IMR-90 (cell line): Measurements from ENCODE around the gene CENPP. TPM values are rescaled to one million over a fixed set of nuclear protein-coding genes. Genes with fewer than 3 reads are reported as not detected.

Experiments
- ATAC-seq: fragments of 200-7000 bp; cut with Tn5 transposase; 2 replicates; pipeline ENCODE4 v1.9.1; 2020; ENCODE audit warnings: low read depth, mild to moderate bottlenecking, moderate library complexity
- BruUV-seq: library from RNA; stranded (reverse); fragments of 400-500 nt; replicated peaks from 2 replicates; lab custom pipeline; 2021; lab: Mats Ljungman, UMichigan
- CTCF ChIA-PET: fragments of 300-600 bp; formaldehyde crosslinking; extraction: SDS; loops from one replicate; lab custom pipeline; 2021; ENCODE audit warnings: antibody characterized with exemption; lab: Yijun Ruan, JAX
- POLR2A ChIA-PET: fragments of 300-600 bp; sonication (Branson Sonifier 250); formaldehyde crosslinking; loops from one replicate; lab custom pipeline; 2022; ENCODE audit warnings: antibody characterized with exemption; ENCODE audit not compliant: unreplicated experiment; lab: Charles Lee
- DNase-seq: peaks from one replicate; pipeline ENCODE4 v3.0.0; 2013
- H2AFZ ChIP-seq: replicated peaks from 2 replicates; pipeline ENCODE3; 2013; ENCODE audit warnings: low read length, mild to moderate bottlenecking; ENCODE audit not compliant: poor library complexity
- H2AK5ac ChIP-seq: 2 replicates; pipeline ENCODE4 v1.6.1; 2013; ENCODE audit warnings: low read depth, low read length, inconsistent platforms
- H2AK9ac ChIP-seq: replicated peaks from 2 replicates; pipeline ENCODE3; 2013; ENCODE audit warnings: mild to moderate bottlenecking, low read depth, low read length, moderate library complexity; ENCODE audit not compliant: poor library complexity
- H2BK120ac ChIP-seq: 2 replicates; pipeline ENCODE4 v1.6.1; 2013; ENCODE audit warnings: low read depth, low read length, inconsistent platforms
- H2BK15ac ChIP-seq: 3 replicates; pipeline ENCODE4 v1.6.1; 2013; ENCODE audit warnings: low read depth, low read length, inconsistent platforms
- H2BK20ac ChIP-seq: 2 replicates; pipeline ENCODE4 v1.6.1; 2013; ENCODE audit warnings: low read depth, mild to moderate bottlenecking, inconsistent platforms, low read length, moderate library complexity
- H2BK5ac ChIP-seq: 2 replicates; pipeline ENCODE4 v1.6.1; 2013; ENCODE audit warnings: mild to moderate bottlenecking, low read depth, low read length, inconsistent platforms; ENCODE audit not compliant: poor library complexity, severe bottlenecking
- H3K14ac ChIP-seq: replicated peaks from 2 replicates; pipeline ENCODE4 v1.6.1; 2013; ENCODE audit warnings: low read depth, low read length, inconsistent platforms
- H3K18ac ChIP-seq: 2 replicates; pipeline ENCODE4 v1.6.1; 2013; ENCODE audit warnings: low read depth, low read length, control low read depth
- H3K23ac ChIP-seq: 2 replicates; pipeline ENCODE4 v1.6.1; 2013; ENCODE audit warnings: low read depth, low read length, inconsistent platforms
- H3K27ac ChIP-seq: 2 replicates; pipeline ENCODE4 v1.5.1; 2013; ENCODE audit warnings: mild to moderate bottlenecking, control low read depth, low read length; ENCODE audit not compliant: insufficient read depth
- H3K27me3 ChIP-seq: 2 replicates; pipeline ENCODE4 v1.6.1; 2013; ENCODE audit warnings: low read length; ENCODE audit not compliant: control insufficient read depth, insufficient read depth
- H3K36me3 ChIP-seq: 2 replicates; pipeline ENCODE4 v1.6.1; 2013; ENCODE audit warnings: low read length, mixed read lengths; ENCODE audit not compliant: control insufficient read depth, insufficient read depth
- H3K4ac ChIP-seq: 2 replicates; pipeline ENCODE4 v1.6.1; 2013; ENCODE audit warnings: low read depth, low read length, inconsistent platforms
- H3K4me1 ChIP-seq: 2 replicates; pipeline ENCODE4 v1.6.1; 2013; ENCODE audit warnings: low read length, mixed read lengths; ENCODE audit not compliant: control insufficient read depth, insufficient read depth
- H3K4me2 ChIP-seq: 2 replicates; pipeline ENCODE4 v1.6.1; 2013; ENCODE audit warnings: low read depth, mild to moderate bottlenecking, control low read depth, low read length, moderate library complexity
- H3K4me3 ChIP-seq: 2 replicates; pipeline ENCODE4 v1.5.1; 2013; ENCODE audit warnings: low read depth, mild to moderate bottlenecking, control low read depth, low read length, moderate library complexity; ENCODE audit not compliant: insufficient read depth
- H3K56ac ChIP-seq: 2 replicates; pipeline ENCODE4 v1.6.1; 2013; ENCODE audit warnings: low read length, inconsistent platforms; ENCODE audit not compliant: insufficient read depth; ENCODE audit errors: extremely low read depth
- H3K79me1 ChIP-seq, 2 experiments: 2 replicates each; pipeline ENCODE4 v1.6.1; 2013; ENCODE audit warnings: low read length in 2 of 2, inconsistent platforms in 1 of 2, low read depth in 1 of 2
- H3K9ac ChIP-seq: 2 replicates; pipeline ENCODE4 v1.6.1; 2013; ENCODE audit warnings: low read depth, low read length, control low read depth
- H3K9me1 ChIP-seq: 2 replicates; pipeline ENCODE4 v1.6.1; 2013; ENCODE audit warnings: low read length, inconsistent platforms; ENCODE audit not compliant: insufficient read depth
- H3K9me3 ChIP-seq: 2 replicates; pipeline ENCODE4 v1.6.1; 2013; ENCODE audit warnings: low read length; ENCODE audit not compliant: control insufficient read depth, insufficient read depth
- H4K20me1 ChIP-seq: 2 replicates; pipeline ENCODE4 v1.6.1; 2013; ENCODE audit warnings: low read length, inconsistent platforms; ENCODE audit not compliant: insufficient read depth
- H4K5ac ChIP-seq: 2 replicates; pipeline ENCODE4 v1.6.1; 2013; ENCODE audit warnings: mild to moderate bottlenecking, low read depth, low read length, control low read depth
- H4K8ac ChIP-seq, 2 experiments: 2 replicates each; pipeline ENCODE4 v1.6.1; 2013; ENCODE audit warnings: low read depth in 2 of 2, low read length in 2 of 2, control low read depth in 1 of 2, inconsistent platforms in 1 of 2
- H4K91ac ChIP-seq: 2 replicates; pipeline ENCODE4 v1.6.1; 2013; ENCODE audit warnings: low read depth, low read length, inconsistent platforms; ENCODE audit not compliant: insufficient read depth
- BHLHE40 ChIP-seq: fragments of 150-350 bp; IDR thresholded peaks from 2 replicates; pipeline ENCODE4 v1.6.1; 2016; ENCODE audit warnings: mild to moderate bottlenecking, low read depth, low read length
- CEBPB ChIP-seq: IDR thresholded peaks from 2 replicates; pipeline ENCODE4 v1.6.1; 2012; ENCODE audit warnings: low read depth, low read length, improper control_type of control experiment
- CHD1 ChIP-seq: IDR thresholded peaks from 2 replicates; pipeline ENCODE4 v1.6.1; 2012; ENCODE audit warnings: low read depth, low read length, improper control_type of control experiment
- ELK1 ChIP-seq: fragments of 150-350 bp; IDR thresholded peaks from 2 replicates; pipeline ENCODE4 v1.6.1; 2016; ENCODE audit warnings: low read depth, mild to moderate bottlenecking, low read length, moderate library complexity, borderline replicate concordance
- FOS ChIP-seq: fragments of 150-350 bp; IDR thresholded peaks from 2 replicates; pipeline ENCODE4 v1.6.1; 2016; ENCODE audit warnings: low read depth, low read length
- MAFK ChIP-seq: IDR thresholded peaks from 2 replicates; pipeline ENCODE4 v1.6.1; 2012; ENCODE audit warnings: low read depth, low read length, improper control_type of control experiment
- MAZ ChIP-seq: IDR thresholded peaks from 2 replicates; pipeline ENCODE4 v1.6.1; 2012; ENCODE audit warnings: low read depth, mild to moderate bottlenecking, low read length, improper control_type of control experiment, moderate library complexity, borderline replicate concordance
- MXI1 ChIP-seq: IDR thresholded peaks from 2 replicates; pipeline ENCODE4 v1.6.1; 2012; ENCODE audit warnings: low read depth, mild to moderate bottlenecking, low read length, moderate library complexity, borderline replicate concordance
- NFE2L2 ChIP-seq: fragments of 150-350 bp; IDR thresholded peaks from 2 replicates; pipeline ENCODE4 v1.6.1; 2016; ENCODE audit warnings: low read depth, mild to moderate bottlenecking, low read length
- POLR2A ChIP-seq: IDR thresholded peaks from 2 replicates; pipeline ENCODE4 v1.6.1; 2012; ENCODE audit warnings: mild to moderate bottlenecking, low read depth, low read length
- RAD21 ChIP-seq: IDR thresholded peaks from 2 replicates; pipeline ENCODE4 v1.6.1; 2012; ENCODE audit warnings: low read length, improper control_type of control experiment
- RCOR1 ChIP-seq: IDR thresholded peaks from 2 replicates; pipeline ENCODE4 v1.6.1; 2012; ENCODE audit warnings: mild to moderate bottlenecking, low read length, improper control_type of control experiment; ENCODE audit not compliant: insufficient replicate concordance
- RFX5 ChIP-seq: IDR thresholded peaks from 2 replicates; pipeline ENCODE4 v1.8.0; 2012; ENCODE audit warnings: low read depth, mild to moderate bottlenecking, low read length, moderate library complexity
- SMC3 ChIP-seq: fragments of 150-350 bp; IDR thresholded peaks from 2 replicates; pipeline ENCODE4 v1.6.1; 2016; ENCODE audit warnings: low read depth, mild to moderate bottlenecking, antibody characterized with exemption, low read length, moderate library complexity
- USF2 ChIP-seq: fragments of 150-350 bp; IDR thresholded peaks from 2 replicates; pipeline ENCODE4 v1.6.1; 2017; ENCODE audit warnings: mild to moderate bottlenecking, antibody characterized with exemption, low read length, low read depth
- WGBS, 2 experiments: methylation state at CpG; one replicate each; pipeline versions ENCODE4 v1.1.5 to v1.1.7; 2013; ENCODE audit warnings: missing lambda C conversion rate in 2 of 2; ENCODE audit not compliant: insufficient read length in 1 of 2; ENCODE audit errors: extremely low coverage in 2 of 2; 5-methylcytosine and 5-hydroxymethylcytosine counted together
- dilution Hi-C: fragments of 300-500 bp; cut with HindIII; formaldehyde crosslinking; loops from one replicate; pipeline ENCODE4 v1.14.3; 2018; ENCODE audit warnings: low sequenced_read_pairs; ENCODE audit not compliant: unreplicated experiment
- in situ Hi-C: fragments of 300-500 bp; cut with MboI; formaldehyde crosslinking; loops from 3 replicates; pipeline ENCODE4 v1.14.3; 2019; ENCODE audit warnings: low sequenced_read_pairs, inconsistent platforms, mixed read lengths
- intact Hi-C: fragments of 100-400 bp; cut with micrococcal nuclease; formaldehyde crosslinking; loops from 2 replicates; pipeline ENCODE4 v1.10.0; 2022
- polyA plus RNA-seq, 3 experiments: library from polyadenylated mRNA; depleted of rRNA; stranded (reverse); fragments of >200 nt; gene quantifications; 2 replicates each; pipeline ENCODE4 v1.2.3, GENCODE V29; 2012; ENCODE audit warnings: low replicate concordance in 1 of 3
- total RNA-seq: library from RNA; depleted of rRNA; stranded (reverse); fragments of >200 nt; gene quantifications from 2 replicates; pipeline ENCODE4 v1.2.3, GENCODE V29; 2012
- TF ChIP-seq, protein P1 (sequence below): conservative IDR thresholded peaks from 2 replicates; pipeline ENCODE4 v1.5.1; 2012; ENCODE audit warnings: mild to moderate bottlenecking, low read depth, low read length, improper control_type of control experiment

The CENPP gene
- total and polyA plus RNA-seq, 2 of the 4 experiments (the other 2 are of a cell fraction): 1.4 to 2.0 TPM

- Histone ChIP-seq H3K9me3 (no peaks in the 10 kb centered on the region), H3K56ac (no peak overlapping the region), H2AK9ac (no peak overlapping the region), H2AK5ac (no peak overlapping the region), H2BK120ac (no peak overlapping the region), H4K8ac (no peak overlapping the region), H3K4me1 (peaks cover 4% of the 10 kb centered on the region), H3K9ac (no peak overlapping the region), H3K23ac (no peak overlapping the region), H3K4me2 (no peak overlapping the region), H3K4ac (no peak overlapping the region), H4K20me1 (no peaks in the 10 kb centered on the region), H3K4me3 (no peak overlapping the region), H3K9me1 (no peaks in the 10 kb centered on the region; the same call in 1 of the 2 replicates), H3K14ac (no peak overlapping the region), H2AFZ (no peak overlapping the region), H2BK15ac (no peak overlapping the region), H2BK20ac (no peak overlapping the region), H4K5ac (no peak overlapping the region), H4K91ac (no peak overlapping the region), H3K79me1 (peaks cover 2 to 13% of the 10 kb centered on the region in 2 experiments), H3K36me3 (peaks cover 18% of the 10 kb centered on the region), H3K27me3 (no peaks in the 10 kb centered on the region), H2BK5ac (no peak overlapping the region), H3K18ac (no peak overlapping the region), H3K27ac (no peak overlapping the region)
- intact Hi-C loops (no loop called here), in situ Hi-C loops (loop anchor here (10.0 kb wide), 1 partner anchor 163 kb away; no protein-coding TSS in a partner anchor), dilution Hi-C loops (no loop called here)
- WGBS, 2 experiments: no CpG with 5 or more reads among the region's 3 CpGs
- no TSS peak for BruUV-seq
- CTCF ChIA-PET: no interaction called here
- POLR2A ChIA-PET: no interaction called here
- DNase-seq (no peak), ATAC-seq (no peak)
- TF ChIP-seq MAFK: no peak
- no peak for TF ChIP-seq BHLHE40
- no peak for TF ChIP-seq RAD21
- TF ChIP-seq FOS: no peak
- TF ChIP-seq, protein P1, sequence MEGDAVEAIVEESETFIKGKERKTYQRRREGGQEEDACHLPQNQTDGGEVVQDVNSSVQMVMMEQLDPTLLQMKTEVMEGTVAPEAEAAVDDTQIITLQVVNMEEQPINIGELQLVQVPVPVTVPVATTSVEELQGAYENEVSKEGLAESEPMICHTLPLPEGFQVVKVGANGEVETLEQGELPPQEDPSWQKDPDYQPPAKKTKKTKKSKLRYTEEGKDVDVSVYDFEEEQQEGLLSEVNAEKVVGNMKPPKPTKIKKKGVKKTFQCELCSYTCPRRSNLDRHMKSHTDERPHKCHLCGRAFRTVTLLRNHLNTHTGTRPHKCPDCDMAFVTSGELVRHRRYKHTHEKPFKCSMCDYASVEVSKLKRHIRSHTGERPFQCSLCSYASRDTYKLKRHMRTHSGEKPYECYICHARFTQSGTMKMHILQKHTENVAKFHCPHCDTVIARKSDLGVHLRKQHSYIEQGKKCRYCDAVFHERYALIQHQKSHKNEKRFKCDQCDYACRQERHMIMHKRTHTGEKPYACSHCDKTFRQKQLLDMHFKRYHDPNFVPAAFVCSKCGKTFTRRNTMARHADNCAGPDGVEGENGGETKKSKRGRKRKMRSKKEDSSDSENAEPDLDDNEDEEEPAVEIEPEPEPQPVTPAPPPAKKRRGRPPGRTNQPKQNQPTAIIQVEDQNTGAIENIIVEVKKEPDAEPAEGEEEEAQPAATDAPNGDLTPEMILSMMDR: no peak
- TF ChIP-seq CEBPB: no peak
- no peak for TF ChIP-seq CHD1
- no peak for TF ChIP-seq RCOR1
- no peak for TF ChIP-seq POLR2A
- TF ChIP-seq MAZ: no peak
- no peak for TF ChIP-seq SMC3
- no peak for TF ChIP-seq RFX5
- TF ChIP-seq MXI1: no peak
- TF ChIP-seq ELK1: no peak
- TF ChIP-seq USF2: no peak
- no peak for TF ChIP-seq NFE2L2
Observed at GRCh38 chr9:92297611-92298010, 28.1 kb upstream of the CENPP start.
